Breast epithelium (tissue), 3 donors: ENCODE measurements around the gene MAST4.

Source experiments
- CTCF ChIP-seq, 3 donors: fragments of 450-650 bp; IDR thresholded peaks; one replicate each; pipeline ENCODE4 v1.5.1; 2016 to 2017; ENCODE audit warnings: antibody characterized with exemption in 3 of 3, mild to moderate bottlenecking in 3 of 3, moderate library complexity in 3 of 3
- POLR2A ChIP-seq: fragments of 450-650 bp; IDR thresholded peaks from one replicate; pipeline ENCODE4 v1.6.1; 2016; ENCODE audit warnings: antibody characterized with exemption, mild to moderate bottlenecking, moderate library complexity
- POLR2AphosphoS5 ChIP-seq, 3 donors: sonication (generic); formaldehyde crosslinking; IDR thresholded peaks; one replicate each; pipeline ENCODE4 v1.6.1; 2017; ENCODE audit warnings: antibody characterized with exemption in 3 of 3

- TF ChIP-seq POLR2AphosphoS5 (IDR thresholded peaks at IDR 0.05): no peak
- TF ChIP-seq POLR2A: no peak
- no peak for TF ChIP-seq CTCF (IDR thresholded peaks at IDR 0.05)
Measured at GRCh38 chr5:66671305-66671704, 75.1 kb downstream of the MAST4 start.
